ENCODE data around the gene OR52K1.
"Not testable (repeated sequence)": the region's sequence is repeated elsewhere in the genome, so short reads cannot be mapped to it uniquely, and the experiment has no call there.

Gene OR52K1

DNA sequence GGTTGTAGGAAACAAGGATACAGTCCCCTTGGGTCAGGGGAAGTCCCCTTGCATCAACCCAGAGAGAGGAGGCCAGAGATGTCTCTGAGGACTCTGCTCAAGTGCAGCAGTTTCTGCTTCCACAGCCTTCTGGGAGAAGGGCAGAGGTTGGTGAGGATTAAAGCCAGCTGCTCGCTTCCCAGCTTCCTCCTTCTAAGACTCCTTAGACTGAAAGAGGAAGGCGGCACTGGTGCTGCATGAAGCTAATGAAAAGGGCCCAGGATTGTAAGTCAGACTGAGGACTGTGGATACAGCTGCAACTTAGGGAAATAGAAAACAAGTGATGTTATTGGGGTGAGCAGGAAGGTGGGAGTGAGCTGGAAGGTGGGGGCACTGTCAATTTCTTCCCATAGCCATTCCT is at the start of gene OR52K1:
Gene OR52K1 (plus strand): TSS at position 202 of the 400 bp plus-strand sequence. CDS start 6,255 bp downstream, outside the sequence.
- DNase-seq, result no peak

- DNase-seq, result no peak
Measured at GRCh38 chr11:4433856-4434255, 48.6 kb upstream of the OR52K1 start.

DNA sequence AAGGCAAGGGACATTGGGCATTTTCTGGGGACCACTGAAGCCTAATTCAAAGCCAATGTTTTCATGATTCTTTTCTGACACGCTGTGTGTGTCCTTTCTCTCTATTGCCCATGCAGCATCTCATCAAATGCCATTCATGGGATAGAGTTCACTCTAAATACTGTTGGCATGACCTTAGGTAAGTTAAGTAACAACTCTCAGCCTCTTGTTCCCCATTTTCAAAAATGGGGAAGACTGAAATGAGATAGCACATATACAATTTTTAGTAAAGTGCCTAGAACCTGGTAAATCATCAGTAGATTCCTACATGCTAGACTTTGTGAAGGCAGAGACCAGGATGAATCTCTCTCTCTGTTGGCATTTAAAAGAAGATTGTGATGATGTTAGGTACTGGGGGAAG is 46.0 kb upstream of the OR52K1 start:
- no peak for DNase-seq

DNA sequence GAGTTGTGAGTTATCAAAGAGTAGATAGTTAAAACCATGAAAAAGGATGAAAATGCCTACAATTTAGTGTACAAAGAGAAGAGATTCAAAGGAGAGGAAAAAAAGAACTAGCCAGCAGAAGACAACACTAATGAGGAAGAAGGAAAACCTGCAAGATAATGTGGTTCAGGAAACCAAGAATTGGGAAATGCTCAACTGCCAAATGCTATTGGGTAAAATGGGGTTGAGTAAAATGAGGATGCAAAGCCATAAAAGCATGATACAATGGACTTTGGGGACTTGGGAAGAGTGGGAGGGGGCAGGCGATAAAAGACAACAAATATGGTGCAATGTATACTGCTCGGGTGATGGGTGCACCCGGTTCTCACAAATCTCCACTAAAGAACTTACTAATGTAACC is 40.9 kb upstream of the OR52K1 start:
- DNase-seq, result no peak

GRCh38 chr11:4443232-4443891 is 39.1 kb upstream of the OR52K1 start:
- no peak for DNase-seq

GRCh38 chr11:4448995-4449394 is 33.5 kb upstream of the OR52K1 start, which contains the start of gene OR52K2:
TSS of gene OR52K2 (plus strand) at chr11:4449295. CDS start at chr11:4449340, 45 bp downstream.
- no peak for DNase-seq

DNA sequence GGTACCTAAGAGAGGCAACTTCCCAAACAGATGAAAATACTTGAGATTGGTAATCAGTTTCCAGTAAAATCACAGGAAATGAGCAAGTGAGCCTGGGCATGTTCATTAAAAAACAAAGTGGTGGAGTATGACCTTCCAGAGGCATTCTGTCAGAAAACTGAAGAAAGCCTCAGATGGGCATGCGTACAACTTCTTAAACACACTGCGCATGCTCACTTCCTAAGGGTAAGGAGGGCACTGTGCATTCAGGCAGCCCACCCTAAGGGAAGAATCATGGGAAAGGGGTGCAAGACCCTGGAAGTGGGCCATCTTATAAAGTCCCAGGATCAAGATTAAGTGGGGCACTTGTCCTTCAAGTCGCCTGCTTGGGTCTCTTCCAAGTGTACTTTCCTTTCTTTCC is 29.3 kb upstream of the OR52K1 start:
- DNase-seq, result no peak

DNA sequence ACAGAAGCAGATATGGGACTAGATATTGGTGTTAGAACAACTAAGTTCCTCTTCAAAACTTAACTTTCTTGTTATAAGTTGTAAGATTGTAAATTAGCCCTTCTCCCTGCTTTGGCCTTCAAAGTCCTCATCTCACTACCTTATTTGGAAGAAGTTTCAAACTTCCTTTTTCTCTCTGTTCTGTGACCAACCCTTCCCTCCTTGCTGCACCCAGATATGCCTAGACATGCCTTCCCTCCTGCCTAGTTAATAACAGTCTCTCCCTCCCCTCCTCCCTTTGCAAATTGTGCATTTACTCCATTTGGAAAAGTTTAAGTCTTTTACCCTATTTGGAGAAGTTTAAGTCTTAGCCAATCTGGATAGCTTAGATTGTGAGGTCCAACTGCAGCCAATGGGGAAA is 28.4 kb upstream of the OR52K1 start:
- no peak for DNase-seq

DNA sequence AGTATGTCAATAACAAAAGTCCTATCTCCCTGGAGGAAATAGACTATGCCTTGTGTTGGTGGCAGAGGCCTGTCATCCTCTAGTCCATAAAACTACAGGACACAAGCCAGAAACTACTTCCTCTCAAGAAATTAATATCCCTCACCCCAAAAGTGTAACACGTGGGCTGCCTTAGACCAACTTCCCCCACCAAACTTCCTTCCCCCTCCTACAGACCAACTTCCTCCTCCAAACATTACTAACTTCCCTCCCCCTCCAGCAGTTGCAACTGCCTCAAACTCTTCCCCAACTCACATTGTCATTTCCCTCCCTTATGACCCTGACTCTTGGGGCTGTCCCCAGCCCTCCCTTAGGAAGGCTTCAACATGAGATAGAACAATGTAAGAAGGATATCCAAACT is 27.0 kb upstream of the OR52K1 start:
- no peak for DNase-seq

DNA sequence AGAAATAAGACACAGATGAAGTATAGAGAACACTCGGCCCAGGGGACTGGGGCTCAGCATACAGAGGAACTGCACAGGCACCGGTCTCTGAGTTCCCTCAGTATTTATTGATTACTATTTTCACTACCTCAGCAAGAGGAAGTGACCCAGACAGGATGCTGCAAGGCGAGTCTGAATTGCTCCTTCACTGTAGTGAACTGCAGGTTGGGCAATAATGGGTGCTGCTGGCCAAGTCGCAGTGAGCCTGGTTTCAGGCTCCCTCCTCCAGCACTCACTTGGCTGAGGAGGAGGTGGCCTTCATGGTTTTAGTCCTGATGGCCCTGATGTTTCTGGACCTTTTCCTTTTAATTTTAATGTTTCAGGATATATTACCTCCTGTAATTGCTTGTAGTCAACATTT is 22.9 kb upstream of the OR52K1 start:
- no peak for DNase-seq

- DNase-seq, result no peak
Measured at GRCh38 chr11:4460151-4460550, 22.3 kb upstream of the OR52K1 start.

DNA sequence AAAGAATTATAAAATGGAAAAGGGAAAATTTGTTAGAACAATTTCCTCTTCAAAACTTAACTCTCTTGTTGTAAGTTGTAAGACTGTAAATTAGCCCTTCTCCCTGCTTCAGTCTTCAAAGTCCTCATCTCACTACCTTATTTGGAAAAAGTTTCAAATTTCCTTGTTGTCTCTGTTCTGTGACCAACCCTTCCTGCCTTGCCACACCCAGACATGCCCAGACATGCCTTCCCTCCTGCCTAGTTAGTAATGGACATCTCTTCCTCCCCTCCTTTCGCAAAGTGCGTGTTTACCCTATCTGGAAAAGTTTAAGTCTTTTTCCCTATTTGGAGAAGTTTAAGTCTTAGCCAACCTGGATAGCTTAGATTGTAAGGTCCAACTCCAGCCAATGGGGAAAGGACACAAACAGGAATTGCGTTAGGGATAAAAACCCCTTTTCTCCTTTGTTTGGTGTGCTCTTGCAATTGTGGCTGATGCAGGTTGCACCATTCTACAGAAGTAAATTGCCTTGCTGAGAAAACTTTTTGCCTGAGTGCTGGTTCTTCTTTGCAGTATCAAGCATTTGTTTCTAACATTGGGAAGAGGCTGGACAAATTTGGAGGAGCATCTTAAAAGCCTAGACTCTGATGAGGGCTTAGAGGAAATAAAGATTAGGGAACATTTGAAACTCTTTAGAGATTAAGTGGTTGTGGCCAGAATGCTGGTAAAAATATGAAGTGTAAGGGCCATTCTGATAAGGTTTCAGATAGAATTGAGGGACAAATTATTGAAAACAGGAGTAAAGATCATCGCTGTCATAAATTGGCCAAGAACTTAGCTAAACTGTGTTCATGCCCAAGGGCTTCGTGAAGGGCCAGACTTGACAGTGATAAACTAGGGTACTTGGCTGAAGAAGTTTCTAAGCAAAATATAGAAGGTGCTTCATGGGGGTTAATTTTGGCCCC is 18.0 kb upstream of the OR52K1 start:
- DNase-seq, result no peak

GRCh38 chr11:4465407-4465806 is 17.0 kb upstream of the OR52K1 start:
- no peak for DNase-seq

GRCh38 chr11:4466131-4466870 is 16.1 kb upstream of the OR52K1 start:
- DNase-seq, result no peak

- no peak for DNase-seq
Measured at GRCh38 chr11:4466871-4467442, 15.5 kb upstream of the OR52K1 start.

DNA sequence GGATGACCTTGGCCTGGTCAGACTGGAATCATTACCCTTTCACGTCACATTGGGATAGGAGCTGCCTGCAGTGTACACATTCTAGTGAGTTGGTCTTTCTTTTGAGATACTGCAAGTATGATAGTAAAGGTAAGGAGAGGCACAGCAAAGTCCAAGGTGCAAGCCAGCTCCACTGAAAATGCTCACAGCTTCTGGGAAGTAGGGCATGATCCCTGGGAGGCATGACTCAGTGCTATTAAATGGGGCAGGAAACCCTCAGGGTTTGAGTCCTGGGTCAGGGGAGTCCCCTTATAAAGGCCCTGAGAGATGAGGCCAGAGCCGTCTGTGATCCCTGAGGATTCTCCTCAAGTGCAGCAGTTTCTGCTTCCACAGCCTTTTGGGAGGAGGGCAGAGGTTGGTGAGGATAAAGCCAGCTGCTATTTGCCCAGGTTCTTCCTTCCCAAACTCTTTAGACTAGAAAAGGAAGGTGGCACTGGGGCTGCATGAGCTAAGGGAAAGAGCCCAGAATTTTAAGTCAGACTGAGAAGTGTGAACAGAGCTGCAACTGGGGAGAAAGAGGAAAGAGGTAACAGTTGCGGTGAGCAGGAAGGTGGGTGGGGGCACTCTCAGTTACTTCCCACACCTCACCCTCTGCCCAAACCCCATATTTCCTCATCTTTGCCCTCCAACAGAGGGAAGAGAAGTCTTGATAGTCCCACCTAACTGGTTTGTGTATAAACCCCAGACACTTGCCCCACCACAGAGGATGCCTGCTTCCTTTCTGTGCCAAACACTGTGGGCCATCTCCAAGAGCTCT is 14.4 kb upstream of the OR52K1 start:
- no peak for DNase-seq

DNA sequence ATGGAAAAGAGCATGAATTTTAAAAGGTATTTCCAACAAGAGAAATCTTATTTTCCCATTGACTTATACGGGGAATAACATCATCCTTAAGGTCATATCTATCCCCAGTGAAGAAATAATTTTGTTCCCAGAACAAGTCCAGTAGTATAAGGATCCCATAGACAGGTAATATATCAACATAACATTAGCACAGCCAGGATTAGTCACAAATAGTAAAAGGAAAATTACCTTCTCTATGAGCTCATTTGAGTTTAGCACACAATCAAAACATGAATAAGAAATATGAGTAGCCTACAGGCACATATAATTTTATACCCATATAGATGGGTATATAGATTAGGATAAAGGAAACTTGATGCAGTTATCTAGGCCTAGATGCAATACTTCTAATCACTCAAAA is 2.8 kb upstream of the OR52K1 start:
- DNase-seq, result no peak

GRCh38 chr11:4480577-4481239 is 1.7 kb upstream of the OR52K1 start:
- DNase-seq, result no peak

- no peak for DNase-seq
Measured at GRCh38 chr11:4481240-4481582, 1.2 kb upstream of the OR52K1 start.

GRCh38 chr11:4484310-4484709 is 1.9 kb downstream of the OR52K1 start:
- DNase-seq, result no peak

- DNase-seq, result not testable (repeated sequence)
Measured at GRCh38 chr11:4491405-4491804, 9.0 kb downstream of the OR52K1 start.
